Measurements from ENCODE around the gene KIF26A.
"Not testable (repeated sequence)": the region's sequence is repeated elsewhere in the genome, so short reads cannot be mapped to it uniquely, and the experiment has no call there.

Gene KIF26A

DNA sequence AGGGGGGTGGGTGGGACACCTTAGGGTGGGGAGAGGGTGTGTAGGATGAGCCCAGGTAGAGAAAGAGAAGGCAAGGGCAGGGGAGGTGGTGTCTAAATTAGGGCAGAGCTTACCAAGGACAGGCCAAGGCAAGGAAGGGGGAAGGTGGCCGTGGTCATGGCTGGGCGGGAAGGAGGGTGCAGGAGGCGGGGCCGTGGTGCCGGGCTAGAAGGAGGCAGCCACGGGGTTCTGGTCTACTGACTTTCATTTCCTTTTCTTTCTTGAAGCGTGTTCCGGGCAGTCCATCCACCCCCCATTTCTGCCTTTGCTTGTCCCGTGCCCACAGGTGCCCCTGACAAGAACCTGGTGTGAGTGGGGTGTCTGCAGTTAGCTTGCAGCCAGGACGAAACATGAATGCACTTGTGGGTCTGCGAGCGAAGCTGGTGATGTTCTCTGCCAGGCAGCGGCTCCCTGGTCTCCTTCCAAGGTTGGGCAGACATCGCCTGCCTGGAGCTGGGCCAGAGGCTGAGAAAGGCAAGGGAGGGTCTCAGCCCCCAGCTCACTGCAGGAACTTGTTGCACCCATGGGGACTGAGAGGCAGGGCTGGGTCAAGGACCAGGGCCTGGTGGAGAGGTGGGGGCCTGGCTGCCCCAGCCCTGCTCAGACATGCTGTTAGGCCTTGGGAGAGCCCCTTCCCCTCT, 58.2 kb downstream of the KIF26A start:
- DNase-seq = no peak

DNA sequence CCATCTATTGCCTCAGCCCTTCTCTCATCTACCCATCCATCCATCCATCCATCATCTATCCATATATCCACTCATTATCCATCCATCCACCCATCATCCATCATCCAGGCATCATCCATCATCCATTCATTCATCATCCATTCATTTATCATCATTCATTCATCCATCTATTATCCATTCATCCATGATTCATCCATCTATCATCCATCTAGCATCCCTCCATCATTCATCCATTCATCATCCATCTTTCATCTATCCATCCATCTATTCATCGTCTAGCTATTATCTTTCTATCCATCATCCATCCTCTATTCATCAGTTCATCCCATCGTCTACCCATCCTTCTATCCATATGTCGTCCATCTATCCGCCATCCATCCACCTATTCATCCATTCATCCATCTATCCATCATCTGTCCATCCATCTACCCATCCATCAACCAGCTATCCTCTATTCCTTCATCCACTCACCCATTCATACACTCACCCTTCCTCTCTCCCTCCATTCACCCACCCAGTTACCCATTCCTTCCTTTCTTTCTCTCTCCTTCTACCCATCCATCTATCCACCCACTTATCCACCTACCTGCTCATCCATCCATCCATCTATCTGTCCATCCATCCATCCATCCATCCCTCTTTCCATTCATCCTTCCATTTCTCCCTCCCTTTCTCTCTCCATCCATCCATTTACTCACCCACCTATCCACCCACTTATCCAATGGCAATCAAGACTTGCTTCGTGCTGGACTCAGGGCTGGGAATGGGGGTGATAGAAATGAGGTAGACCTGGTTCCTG, 59.3 kb downstream of the KIF26A start:
- no peak for DNase-seq

DNA sequence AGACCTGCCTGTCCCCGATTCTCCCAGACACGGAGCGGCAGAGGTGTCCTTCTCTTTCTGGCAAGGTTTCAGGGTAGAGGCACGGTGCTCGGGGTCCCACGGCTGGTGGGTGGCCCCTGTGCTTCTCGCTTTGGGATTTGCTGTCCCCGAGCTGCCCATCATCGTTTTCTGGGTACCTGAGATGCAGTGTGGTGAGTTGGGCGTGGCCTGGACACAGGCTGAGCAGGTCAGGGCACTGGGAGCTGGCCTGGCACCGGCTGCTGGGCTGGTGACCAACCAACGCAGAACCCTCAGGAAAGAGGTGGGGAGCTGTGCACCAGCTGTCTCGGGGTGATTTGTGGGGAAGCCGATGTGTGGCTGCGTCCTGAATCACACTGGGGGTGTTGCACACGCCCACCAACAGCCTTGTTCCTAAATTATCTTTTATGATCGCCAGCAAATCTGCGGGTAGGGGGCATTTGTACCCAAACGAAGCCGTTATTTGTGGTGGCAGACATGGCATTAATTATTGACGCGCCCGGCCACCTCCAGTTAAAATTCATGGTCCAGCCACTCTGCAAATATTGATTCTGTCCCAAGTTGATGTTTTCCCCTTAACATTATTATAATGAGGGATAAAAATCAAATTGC, 61.0 kb downstream of the KIF26A start:
- no peak for DNase-seq

DNA sequence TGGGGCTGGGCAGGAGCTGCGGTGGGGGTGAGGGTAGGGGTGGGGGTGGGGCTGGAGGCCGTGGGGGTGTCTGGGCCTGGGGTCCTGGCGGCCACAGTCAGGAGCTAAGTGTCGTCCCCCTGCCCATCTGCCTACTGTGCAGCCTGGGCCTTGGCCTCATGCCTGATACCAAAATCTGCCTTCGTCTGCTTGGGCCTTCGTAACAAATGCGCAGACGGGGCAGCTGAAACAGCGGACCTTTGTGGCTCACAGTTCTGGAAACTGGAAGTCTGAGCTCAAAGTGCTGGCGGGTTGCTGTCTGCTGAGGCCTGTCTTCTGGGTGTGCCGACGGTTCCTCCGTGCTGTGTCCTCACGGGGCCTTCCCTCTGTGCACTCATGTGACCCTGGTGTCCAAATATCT, 61.7 kb downstream of the KIF26A start:
- DNase-seq = no peak

DNA sequence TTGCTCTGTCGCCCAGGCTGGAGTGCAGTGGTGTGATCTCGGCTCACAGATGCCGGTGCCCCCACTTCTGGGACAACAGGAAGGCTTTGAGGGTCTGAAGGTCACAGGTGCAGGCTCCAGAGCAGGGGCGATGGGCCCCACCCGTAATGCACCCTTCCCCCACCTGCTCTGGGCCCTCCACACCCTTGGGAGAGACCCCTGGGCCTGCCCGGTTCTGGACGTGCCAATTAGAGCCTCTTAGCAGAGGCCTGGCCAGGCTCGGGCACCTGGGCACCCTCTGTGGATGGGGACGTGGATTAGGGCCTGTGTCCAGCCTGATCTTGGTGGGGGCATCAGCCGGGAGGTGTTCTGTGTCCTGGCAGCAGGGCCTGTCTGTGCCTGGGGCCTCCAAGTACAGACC, 62.2 kb downstream of the KIF26A start:
- no peak for DNase-seq

DNA sequence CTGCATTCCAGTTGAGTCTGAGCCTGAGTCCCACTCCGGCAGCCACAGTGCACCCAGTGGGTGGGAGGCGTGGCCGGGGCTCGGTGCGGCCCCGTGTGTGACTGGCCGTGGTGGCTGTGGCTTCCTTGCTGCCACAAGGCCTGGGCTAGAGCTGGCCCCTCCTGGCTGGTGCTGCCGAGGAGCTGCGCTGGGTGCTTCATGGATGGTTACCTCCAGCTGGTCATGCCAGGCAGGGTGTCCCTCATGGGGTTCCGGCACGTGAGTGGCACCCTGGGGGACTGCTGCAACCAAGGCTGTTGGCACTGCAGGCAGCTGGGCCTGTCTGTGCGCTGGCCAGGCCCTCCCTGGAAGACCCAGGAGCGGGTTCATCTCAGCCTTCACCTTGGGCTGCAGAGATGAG, 62.7 kb downstream of the KIF26A start:
- DNase-seq = no peak

DNA sequence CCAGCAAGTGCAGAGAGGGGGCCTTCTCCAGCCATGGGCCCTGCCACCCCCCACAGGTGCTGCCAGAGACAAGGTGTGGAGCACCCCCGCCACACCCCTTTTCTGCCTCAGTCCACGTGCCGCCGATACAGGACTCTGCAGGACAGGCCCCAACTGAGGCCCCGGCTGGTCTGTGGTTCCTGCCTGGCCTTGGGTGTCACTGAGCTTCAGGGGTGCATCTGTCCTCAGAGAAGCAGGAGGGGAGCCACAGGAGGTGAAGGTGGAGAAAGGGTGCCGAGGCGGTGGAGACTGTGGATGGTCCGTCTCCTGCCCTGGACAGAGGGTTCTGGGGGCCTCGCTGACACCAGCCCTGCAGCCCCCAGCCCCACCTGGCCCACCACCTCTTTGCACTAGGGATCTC, 63.1 kb downstream of the KIF26A start:
- DNase-seq = no peak

DNA sequence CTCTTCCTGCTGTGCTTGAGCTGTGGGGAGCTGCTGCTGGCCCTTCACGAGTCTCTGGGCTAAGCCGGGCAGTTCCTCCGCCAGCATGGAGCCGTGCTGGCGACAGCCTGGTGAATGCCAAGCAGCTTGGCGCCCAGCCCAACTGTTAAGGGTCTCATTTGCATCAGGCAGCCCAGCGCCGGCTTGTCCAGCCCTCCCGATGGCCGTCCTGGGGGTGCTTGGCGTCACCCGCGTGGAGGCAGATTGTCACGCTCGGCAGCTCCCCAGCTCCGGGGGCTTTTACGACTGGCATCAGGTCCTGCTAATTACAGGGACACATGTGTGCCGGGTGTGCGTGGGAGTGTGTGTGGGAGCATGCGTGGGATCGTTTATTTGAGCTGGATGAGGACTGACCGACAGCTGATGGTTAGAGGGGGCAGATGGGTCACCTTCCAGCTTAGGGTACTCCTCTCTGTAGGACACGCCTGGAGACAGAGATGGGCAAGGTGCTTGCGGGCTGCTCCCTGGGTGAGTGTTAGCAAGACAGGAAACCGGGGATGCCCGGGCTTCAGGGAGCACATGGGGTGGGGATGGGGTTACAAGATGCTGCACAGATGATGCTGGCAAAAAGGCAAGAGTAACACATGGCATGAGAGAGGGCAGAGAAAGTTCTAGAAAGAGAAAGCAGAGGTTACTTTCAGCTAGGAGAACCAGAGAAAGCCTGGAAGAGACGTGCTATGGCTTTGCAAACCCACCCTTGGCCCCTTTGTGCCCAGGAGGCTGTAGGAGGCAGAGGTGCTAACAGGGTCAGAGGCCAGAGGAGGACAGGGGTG, 64.1 kb downstream of the KIF26A start:
- no peak for DNase-seq

DNA sequence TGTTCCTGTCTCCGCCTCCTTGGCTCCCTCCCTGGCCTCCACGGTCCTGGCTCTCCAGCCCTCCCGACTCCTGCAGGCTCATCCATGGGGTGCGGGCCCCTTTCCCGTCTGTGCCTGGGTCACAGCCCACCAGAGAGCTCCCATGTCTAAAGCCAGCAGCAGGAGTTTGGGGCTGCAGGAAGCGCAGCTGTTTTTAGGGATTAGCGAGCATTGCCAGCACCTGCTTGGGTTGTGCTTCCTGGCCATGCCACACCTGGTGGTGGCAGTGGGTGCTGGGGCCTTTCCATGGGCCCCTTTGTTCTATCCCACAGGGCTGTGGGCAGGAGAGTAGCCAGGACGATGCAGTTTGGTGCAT, 64.7 kb downstream of the KIF26A start:
- DNase-seq = no peak

DNA sequence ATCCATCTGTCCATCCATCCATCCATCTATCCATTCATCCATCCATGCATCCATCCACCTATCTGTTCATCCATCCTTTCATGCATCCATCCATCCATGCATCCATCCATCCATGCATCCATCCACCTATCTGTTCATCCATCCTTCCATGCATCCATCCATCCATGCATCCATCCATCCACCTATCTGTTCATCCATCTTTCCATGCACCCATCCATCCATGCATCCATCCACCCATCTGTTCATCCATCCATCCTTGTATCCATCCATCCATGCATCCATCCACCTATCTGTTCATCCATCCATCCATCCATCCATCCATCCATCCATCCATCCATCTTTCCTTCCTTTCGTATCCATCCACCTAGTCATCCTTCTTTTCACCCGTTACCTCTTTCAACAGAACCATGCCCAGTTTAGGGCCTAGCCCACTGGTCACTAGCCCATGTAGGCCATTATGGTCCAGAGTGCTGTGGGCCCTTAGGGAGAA, 66.3 kb downstream of the KIF26A start:
- no peak for DNase-seq

DNA sequence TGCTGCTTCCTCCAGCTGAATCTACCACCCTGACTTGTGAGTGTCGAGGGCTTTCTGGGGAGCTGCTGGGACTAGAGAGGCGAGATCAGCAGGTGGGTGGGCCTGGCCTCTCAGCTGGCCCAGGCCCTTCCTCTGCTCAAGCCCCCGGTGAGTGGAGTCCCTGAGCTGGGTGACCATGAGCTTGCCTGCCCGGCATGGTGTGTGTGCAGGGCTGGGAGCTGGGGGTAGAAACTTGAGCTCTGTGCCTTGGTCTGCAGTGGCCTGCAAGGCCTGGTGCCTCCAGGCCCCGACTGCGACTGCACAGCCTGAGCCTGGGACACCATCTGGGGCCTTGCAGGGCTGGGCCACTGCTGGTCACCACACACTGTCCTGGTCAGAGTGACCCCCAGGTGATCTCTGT, 67.4 kb downstream of the KIF26A start:
- no peak for DNase-seq

DNA sequence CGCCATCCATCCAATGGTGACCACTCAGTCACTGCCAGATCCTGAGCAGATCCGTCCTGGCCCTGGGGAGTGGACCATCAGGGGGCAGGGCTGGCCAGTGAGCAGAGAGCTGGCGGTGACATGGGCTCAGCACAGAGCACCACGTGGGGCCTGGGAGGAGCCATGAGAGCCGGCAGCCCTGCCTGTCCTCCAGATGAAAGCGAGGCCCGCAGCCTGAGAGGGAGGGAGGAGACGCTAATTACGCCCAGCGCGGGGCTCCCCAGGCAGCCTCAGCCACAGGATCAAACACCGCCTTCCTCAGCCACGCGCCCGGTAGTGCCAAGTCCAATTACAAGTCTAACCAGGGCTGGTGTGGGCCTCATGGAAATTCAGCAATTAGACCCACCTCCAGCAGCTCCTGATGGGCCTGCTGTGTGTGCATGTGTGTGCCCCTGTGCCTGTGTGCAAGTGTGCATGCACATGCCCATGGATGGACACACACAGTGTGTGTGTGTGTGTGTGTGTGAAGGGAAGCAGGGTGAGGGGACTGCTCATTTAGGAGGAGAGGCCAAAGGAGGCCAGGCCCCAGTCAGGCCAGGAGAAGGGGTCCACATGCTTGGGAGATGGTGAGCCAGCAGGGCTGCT, 68.0 kb downstream of the KIF26A start:
- DNase-seq = no peak

DNA sequence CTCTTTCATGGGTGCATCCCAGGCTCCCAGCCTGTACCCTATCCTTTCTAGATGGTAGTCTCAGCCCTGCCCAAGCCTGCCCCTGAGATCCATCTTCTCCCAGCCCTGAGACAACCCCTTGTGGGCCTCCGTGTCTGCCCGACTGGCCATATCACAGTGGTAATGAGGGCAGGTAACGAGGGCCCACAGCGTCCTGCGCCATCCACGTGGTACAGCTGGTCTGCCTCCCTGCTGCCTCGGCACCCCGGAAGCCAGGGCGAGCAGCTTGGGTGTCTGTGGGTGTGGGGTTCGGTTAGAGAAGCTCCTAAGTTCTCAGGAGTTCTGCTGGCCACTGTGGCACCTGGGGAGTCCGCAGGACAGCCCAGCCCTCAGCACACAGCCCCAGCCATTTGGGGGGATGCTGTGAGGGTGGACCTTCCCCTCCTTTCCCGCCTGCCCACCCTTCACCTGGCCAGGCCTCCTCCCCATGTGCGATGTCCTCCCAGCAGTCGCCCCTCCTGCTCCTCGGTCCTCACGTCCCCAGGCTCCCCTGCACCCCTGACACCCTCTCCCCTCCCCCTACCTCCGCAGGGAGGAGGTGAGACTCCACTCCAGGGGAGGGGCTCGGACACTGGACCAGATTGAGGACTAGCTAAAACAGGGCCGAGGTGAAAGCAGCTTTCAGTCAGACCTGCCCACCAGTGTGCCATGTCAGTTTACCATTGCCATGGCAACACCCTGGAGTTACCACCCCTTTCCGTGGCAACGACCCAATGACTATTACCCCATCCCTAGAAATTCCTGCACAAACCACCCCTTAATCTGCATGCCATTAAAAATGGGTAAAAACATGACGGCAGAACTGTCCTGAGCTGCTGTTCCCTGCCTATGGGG, 69.0 kb downstream of the KIF26A start:
- no peak for DNase-seq

DNA sequence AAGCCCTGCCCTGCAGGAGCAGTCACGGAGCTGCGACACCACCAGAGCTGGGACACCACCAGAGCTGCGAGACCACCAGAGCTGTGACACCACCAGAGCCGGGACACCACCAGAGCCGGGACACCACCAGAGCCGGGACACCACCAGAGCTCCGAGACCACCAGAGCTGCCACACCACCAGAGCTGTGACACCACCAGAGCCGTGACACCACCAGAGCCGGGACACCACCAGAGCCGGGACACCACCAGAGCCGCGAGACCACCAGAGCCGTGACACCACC, 69.6 kb downstream of the KIF26A start:
- DNase-seq = not testable (repeated sequence)

DNA sequence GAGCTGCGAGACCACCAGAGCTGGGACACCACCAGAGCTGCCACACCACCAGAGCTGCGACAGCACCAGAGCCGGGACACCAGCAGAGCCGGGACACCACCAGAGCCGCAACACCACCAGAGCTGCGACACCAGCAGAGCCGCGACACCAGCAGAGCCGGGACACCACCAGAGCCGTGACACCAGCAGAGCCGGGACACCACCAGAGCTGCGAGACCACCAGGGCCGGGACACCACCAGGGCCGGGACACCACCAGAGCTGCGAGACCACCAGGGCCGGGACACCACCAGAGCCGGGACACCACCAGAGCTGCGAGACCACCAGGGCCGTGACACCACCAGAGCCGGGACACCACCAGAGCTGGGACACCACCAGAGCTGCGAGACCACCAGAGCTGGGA, 69.9 kb downstream of the KIF26A start:
- not testable (repeated sequence) for DNase-seq

DNA sequence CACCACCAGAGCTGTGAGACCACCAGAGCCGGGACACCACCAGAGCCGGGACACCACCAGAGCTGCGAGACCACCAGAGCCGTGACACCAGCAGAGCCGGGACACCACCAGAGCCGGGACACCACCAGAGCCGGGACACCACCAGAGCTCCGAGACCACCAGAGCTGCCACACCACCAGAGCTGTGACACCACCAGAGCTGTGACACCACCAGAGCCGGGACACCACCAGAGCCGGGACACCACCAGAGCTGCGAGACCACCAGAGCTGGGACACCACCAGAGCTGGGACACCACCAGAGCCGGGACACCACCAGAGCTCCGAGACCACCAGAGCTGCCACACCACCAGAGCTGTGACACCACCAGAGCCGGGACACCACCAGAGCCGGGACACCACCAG, 70.7 kb downstream of the KIF26A start:
- DNase-seq = not testable (repeated sequence)

DNA sequence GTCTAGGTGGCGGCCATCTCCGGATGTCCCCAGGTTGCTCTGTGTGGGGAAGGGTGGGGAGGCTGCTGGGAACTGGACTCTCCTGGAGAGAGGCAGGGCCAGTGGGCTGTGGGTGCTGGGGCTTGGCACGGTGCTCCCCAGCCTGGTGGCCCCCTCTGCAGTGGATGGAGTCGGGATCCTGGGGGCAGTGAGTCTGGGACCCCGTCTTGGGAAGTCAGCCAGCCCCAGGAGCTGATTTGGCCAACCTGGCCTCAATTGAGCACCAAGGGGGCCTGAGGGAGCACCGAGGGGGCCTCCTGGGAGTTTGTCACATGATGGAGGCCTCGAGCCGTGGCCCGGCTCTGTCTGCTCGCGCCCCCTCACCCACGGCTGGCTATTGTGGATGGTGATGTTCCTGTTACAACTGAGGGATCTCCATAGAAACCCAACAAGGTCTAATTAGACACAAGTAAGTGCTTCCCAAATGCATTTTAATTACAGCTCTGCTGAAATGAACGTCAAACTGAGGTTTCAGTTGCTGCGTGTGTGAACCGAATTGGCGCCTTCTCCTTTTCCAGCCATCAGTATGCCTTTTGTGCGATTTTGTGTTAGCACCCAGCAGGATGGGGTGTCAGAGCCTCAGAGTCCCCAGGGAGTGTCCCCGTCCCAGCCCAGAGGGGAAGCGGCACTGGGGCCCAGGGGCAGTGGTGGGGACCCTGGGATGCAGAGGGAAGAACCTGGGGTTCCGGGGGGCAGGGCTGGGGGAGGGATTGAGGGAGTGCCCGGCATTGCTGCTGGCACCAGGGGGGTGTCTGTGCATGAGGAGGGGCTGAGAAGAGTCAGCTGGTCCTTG, 71.8 kb downstream of the KIF26A start:
- DNase-seq = no peak

DNA sequence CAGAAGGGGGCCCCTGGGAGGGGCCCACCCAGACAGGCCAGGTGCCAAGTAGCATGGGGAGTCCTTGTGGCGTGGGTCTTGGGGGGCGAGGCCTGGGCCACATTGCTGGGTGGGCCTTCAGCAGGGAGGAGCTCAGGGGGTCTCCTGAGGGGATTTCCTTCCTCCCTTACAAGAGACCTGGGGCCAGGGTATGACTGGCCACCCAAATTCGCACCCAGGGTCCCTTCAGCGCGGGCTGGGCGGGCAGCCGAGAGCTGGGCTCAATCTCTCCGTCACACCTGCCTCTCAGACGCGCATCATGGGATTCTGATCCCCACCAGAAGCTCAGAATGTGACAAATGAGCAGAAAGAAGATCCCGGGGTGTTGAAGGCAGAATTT, 72.4 kb downstream of the KIF26A start:
- DNase-seq = no peak

DNA sequence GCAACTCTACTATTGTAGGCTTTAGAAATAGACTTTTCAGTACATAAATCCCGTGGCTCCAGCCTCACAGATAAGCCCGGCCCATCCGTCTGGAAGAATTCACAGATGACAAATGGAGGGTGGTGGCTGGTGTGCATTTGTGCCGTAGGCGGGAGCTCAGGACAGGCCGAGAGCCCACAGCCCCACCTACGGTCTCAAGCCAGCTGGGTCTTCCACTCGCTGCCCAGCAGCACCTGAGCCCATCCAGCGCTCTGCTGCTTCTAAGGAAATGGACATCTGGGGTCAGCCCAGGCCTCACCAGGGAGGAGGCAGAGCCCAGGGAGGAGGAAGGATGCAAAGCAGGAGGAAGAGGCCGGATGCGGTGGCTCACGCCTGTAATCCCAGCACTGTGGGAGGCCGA, 72.8 kb downstream of the KIF26A start:
- no peak for DNase-seq

DNA sequence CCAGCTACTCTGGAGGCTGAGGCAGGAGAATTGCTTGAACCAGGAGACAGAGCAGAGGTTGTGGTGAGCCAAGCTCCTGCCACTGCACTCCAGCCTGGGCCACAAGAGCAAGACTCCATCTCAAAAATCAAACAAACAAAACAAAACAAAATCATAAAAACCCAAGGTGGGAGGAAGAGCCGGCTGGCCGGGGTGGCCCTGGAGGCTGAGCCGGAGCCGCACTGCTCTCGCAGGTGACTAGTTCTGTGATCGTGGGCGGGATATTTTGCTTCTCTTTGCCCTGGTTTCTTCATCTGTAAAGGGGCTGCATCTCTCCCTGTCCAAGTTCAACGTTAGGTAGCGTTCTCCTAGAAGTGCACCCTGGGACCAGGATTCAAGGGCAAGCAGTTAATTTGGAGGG, 73.4 kb downstream of the KIF26A start:
- no peak for DNase-seq

Data from activated CD4-positive, alpha-beta T cell treated with anti-CD3 and anti-CD28 coated beads, Interleukin-10, Interleukin-2, amounts not matched to agents 100 ng/mL and 50 ng/mL, durations not matched to agents 16 hours and 8 hours (primary cell).